ENCODE data around the gene ADAT1.

- no peak for TF ChIP-seq OSR1 (CRISPR knock-in tag; IDR thresholded peaks at IDR 0.05)
- no peak for TF ChIP-seq RARB (CRISPR knock-in tag; IDR thresholded peaks at IDR 0.05)
- TF ChIP-seq PATZ1 (CRISPR knock-in tag; IDR thresholded peaks at IDR 0.05; ENCODE audit: borderline replicate concordance): no peak
- TF ChIP-seq, protein P1, sequence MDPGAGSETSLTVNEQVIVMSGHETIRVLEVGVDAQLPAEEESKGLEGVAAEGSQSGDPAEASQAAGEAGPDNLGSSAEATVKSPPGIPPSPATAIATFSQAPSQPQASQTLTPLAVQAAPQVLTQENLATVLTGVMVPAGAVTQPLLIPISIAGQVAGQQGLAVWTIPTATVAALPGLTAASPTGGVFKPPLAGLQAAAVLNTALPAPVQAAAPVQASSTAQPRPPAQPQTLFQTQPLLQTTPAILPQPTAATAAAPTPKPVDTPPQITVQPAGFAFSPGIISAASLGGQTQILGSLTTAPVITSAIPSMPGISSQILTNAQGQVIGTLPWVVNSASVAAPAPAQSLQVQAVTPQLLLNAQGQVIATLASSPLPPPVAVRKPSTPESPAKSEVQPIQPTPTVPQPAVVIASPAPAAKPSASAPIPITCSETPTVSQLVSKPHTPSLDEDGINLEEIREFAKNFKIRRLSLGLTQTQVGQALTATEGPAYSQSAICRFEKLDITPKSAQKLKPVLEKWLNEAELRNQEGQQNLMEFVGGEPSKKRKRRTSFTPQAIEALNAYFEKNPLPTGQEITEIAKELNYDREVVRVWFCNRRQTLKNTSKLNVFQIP (CRISPR knock-in tag; IDR thresholded peaks at IDR 0.05; ENCODE audit: borderline replicate concordance, low read depth): no peak
- TF ChIP-seq ZNF8 (CRISPR knock-in tag; IDR thresholded peaks at IDR 0.05): no peak
- TF ChIP-seq ARNTL (CRISPR knock-in tag; IDR thresholded peaks at IDR 0.05; ENCODE audit: borderline replicate concordance, low read depth): no peak
- TF ChIP-seq ESRRG (CRISPR knock-in tag; IDR thresholded peaks at IDR 0.05): no peak
- no peak for TF ChIP-seq BACH2 (CRISPR knock-in tag; IDR thresholded peaks at IDR 0.05; ENCODE audit: borderline replicate concordance)
- TF ChIP-seq ISL1 (CRISPR knock-in tag; IDR thresholded peaks at IDR 0.05): no peak
- TF ChIP-seq GLIS3 (CRISPR knock-in tag; IDR thresholded peaks at IDR 0.05): no peak
- TF ChIP-seq ZFP30 (CRISPR knock-in tag; IDR thresholded peaks at IDR 0.05): no peak
These were observed 56.3 kb downstream of the ADAT1 start for GRCh38 chr16:75566758-75567255.

All from SK-N-SH treated with all-trans-retinoic acid at 6 μM for 48 hours (cell line).